ENCODE data around the gene MYO3A. TPM values are rescaled to one million over a fixed set of nuclear protein-coding genes. Genes with fewer than 3 reads are reported as not detected.

The MYO3A gene
- polyA plus RNA-seq, 1 donor: 1.8 TPM

GRCh38 chr10:26211781-26212444 lies 277.9 kb downstream of the MYO3A start:
- no peaks in the 10 kb centered on the region for H3K36me3 ChIP-seq (ENCODE audit: control insufficient read depth, insufficient read depth, low read length)
- H3K27ac ChIP-seq (ENCODE audit: low read length): no peak overlapping the region
- H3K4me1 ChIP-seq (ENCODE audit: control insufficient read depth, insufficient read depth, low read length): no peaks in the 10 kb centered on the region
- H3K9me3 ChIP-seq (ENCODE audit: control insufficient read depth, low read depth, low read length): peaks cover 5% of the 10 kb centered on the region
- no peak for DNase-seq
- H3K4me3 ChIP-seq (ENCODE audit: low read length): no peak overlapping the region
- peaks cover 73% of the 10 kb centered on the region for H3K27me3 ChIP-seq (ENCODE audit: control insufficient read depth, insufficient read depth, low read length)
- whole genome bisulfite sequencing (ENCODE audit: insufficient coverage, low lambda C conversion rate): 11% methylated on average over 5 of the region's 37 CpGs

DNA sequence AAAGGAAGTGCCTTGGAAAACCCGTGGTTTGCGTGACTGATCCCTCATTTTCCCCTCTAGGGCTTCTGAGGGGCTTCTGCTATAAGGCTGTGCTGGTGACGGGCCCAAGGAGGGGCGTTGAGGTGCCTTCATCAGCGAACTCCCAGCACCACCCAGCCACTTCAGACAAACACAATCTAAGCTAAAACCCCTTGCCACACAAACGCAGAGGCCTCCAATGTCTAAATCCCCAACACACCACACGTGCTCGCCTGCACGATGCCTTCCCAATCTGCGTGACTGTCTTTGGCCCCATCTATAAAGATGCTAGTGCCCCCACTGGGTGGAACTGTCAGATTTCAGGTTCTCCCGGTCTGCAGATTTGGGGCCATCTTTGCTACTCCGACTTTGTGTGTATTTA lies 278.5 kb downstream of the MYO3A start:
- Histone ChIP-seq H3K27ac (ENCODE audit: low read length) (no peak overlapping the region), H3K27me3 (ENCODE audit: control insufficient read depth, insufficient read depth, low read length) (peaks cover 79% of the 10 kb centered on the region), H3K36me3 (ENCODE audit: control insufficient read depth, insufficient read depth, low read length) (no peaks in the 10 kb centered on the region), H3K9me3 (ENCODE audit: control insufficient read depth, low read depth, low read length) (peaks cover 7% of the 10 kb centered on the region), H3K4me3 (ENCODE audit: low read length) (no peak overlapping the region), H3K4me1 (ENCODE audit: control insufficient read depth, insufficient read depth, low read length) (no peaks in the 10 kb centered on the region)
- no peak for DNase-seq
- no CpG with 5 or more reads among the region's 12 CpGs for WGBS (ENCODE audit: insufficient coverage, low lambda C conversion rate)

DNA sequence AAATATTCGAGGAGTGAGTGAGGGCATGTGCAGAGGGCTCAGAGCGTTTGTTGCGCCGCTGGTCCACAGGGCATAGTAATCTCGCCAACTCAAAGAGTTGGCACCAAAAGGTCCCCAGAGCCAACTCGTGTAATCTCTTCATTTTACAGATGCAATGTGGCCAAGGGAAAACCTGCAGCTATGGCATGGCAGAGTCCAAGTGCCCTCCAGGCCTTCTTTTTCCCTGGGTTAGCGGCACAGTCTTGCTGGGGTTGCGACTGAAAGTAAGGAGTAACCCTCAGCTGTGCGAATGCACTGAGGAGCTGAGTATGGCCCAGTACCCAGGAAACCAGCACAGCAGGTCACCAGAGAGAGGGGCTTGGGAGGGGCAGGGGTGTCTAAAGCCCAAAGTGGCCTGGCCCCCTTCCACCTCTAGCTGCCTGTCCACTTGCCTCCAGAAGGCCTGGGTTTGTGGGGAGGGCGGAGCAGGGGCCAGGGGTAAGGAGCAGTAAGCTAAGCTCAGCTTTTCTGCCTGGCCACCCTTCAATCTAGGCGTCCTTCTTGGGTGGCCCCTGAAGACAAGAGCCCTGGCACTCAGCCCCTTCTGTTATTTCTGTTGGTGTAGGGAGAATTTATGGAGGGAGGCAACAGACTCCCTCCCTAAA lies 279.2 kb downstream of the MYO3A start:
- no peaks in the 10 kb centered on the region for H3K4me1 ChIP-seq (ENCODE audit: control insufficient read depth, insufficient read depth, low read length)
- DNase-seq: no peak
- no peak overlapping the region for H3K27ac ChIP-seq (ENCODE audit: low read length)
- no CpG with 5 or more reads among the region's 11 CpGs for WGBS (ENCODE audit: insufficient coverage, low lambda C conversion rate)
- H3K36me3 ChIP-seq (ENCODE audit: control insufficient read depth, insufficient read depth, low read length): no peaks in the 10 kb centered on the region
- H3K4me3 ChIP-seq (ENCODE audit: low read length): no peak overlapping the region
- H3K9me3 ChIP-seq (ENCODE audit: control insufficient read depth, low read depth, low read length): peaks cover 7% of the 10 kb centered on the region
- peaks cover 87% of the 10 kb centered on the region for H3K27me3 ChIP-seq (ENCODE audit: control insufficient read depth, insufficient read depth, low read length)

- Histone ChIP-seq H3K4me3 (ENCODE audit: low read length) (no peak overlapping the region), H3K36me3 (ENCODE audit: control insufficient read depth, insufficient read depth, low read length) (no peaks in the 10 kb centered on the region), H3K27ac (ENCODE audit: low read length) (no peak overlapping the region), H3K9me3 (ENCODE audit: control insufficient read depth, low read depth, low read length) (peaks cover 7% of the 10 kb centered on the region), H3K4me1 (ENCODE audit: control insufficient read depth, insufficient read depth, low read length) (no peaks in the 10 kb centered on the region), H3K27me3 (ENCODE audit: control insufficient read depth, insufficient read depth, low read length) (peaks cover 93% of the 10 kb centered on the region)
- WGBS (ENCODE audit: insufficient coverage, low lambda C conversion rate): 33% methylated on average over 1 of the region's 7 CpGs
- no peak for DNase-seq
Observed at GRCh38 chr10:26214004-26214403, 280.0 kb downstream of the MYO3A start.

GRCh38 chr10:26214551-26215395 lies 280.7 kb downstream of the MYO3A start:
- Histone ChIP-seq H3K27me3 (ENCODE audit: control insufficient read depth, insufficient read depth, low read length) (peaks cover 94% of the 10 kb centered on the region), H3K4me1 (ENCODE audit: control insufficient read depth, insufficient read depth, low read length) (no peaks in the 10 kb centered on the region), H3K27ac (ENCODE audit: low read length) (no peak overlapping the region), H3K4me3 (ENCODE audit: low read length) (no peak overlapping the region), H3K36me3 (ENCODE audit: control insufficient read depth, insufficient read depth, low read length) (no peaks in the 10 kb centered on the region), H3K9me3 (ENCODE audit: control insufficient read depth, low read depth, low read length) (peaks cover 7% of the 10 kb centered on the region)
- WGBS (ENCODE audit: insufficient coverage, low lambda C conversion rate): no CpG with 5 or more reads among the region's 34 CpGs
- no peak for DNase-seq

DNA sequence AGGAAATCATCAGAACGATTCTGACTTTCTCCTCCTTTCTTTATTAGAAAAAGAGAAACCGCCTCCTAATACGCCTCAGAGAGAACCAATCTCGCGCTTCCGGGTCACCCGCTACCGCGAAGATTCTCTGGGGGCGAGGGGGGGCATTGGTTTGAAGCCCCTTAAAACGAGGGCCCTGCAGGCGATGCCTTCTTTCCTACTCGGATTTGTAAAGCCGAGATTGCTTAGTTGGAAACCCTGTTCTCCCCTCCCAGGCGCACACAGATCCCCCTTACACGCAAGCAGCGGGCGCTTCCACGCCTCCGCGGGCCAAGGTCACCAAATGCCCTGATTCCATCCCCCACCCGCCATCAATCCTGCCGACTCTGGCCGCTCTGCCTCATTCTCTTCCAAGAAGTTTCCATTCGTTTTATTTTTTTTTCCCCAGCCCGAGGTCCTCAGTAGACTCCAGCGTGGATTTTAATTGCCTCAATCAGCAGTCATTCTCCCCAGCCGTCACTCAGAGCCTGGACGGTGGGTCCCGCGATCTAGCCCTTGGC lies 281.4 kb downstream of the MYO3A start:
- H3K27me3 ChIP-seq (ENCODE audit: control insufficient read depth, insufficient read depth, low read length): peaks cover 95% of the 10 kb centered on the region
- 6% methylated on average over 3 of the region's 31 CpGs for WGBS (ENCODE audit: insufficient coverage, low lambda C conversion rate)
- H3K9me3 ChIP-seq (ENCODE audit: control insufficient read depth, low read depth, low read length): peaks cover 7% of the 10 kb centered on the region
- H3K36me3 ChIP-seq (ENCODE audit: control insufficient read depth, insufficient read depth, low read length): no peaks in the 10 kb centered on the region
- DNase-seq: no peak
- no peak overlapping the region for H3K27ac ChIP-seq (ENCODE audit: low read length)
- no peaks in the 10 kb centered on the region for H3K4me1 ChIP-seq (ENCODE audit: control insufficient read depth, insufficient read depth, low read length)
- no peak overlapping the region for H3K4me3 ChIP-seq (ENCODE audit: low read length)

DNA sequence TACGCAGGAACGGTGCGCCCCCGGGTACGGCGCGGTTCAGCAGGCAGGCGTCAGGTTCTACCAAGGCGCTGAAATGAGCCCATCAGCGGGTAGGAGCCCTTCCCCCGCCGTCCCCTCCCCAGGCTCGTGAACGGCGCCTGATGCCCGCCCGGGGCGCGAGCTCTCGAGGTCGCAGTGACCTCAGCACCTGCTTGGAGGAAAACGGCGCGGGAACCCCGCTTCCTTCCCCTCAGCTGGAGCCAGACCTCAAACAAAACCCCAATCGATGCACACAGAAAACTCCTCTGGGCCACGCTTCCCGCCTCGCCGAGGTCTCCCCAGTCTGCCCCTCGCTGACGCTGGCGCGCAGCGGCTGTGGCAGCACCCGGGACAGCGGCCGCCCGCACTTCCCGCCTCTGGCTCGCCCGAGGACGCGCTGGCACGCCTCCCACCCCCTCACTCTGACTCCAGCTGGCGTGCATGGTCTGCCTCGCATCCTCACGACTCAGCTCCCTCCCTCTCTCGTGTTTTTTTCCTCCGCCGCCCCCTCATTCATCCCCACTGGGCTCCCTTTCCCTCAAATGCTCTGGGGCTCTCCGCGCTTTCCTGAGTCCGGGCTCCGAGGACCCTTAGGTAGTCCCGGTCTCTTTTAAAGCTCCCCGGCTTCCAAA lies 282.0 kb downstream of the MYO3A start:
- Histone ChIP-seq H3K36me3 (ENCODE audit: control insufficient read depth, insufficient read depth, low read length) (no peaks in the 10 kb centered on the region), H3K27ac (ENCODE audit: low read length) (no peak overlapping the region), H3K9me3 (ENCODE audit: control insufficient read depth, low read depth, low read length) (peaks cover 7% of the 10 kb centered on the region), H3K4me3 (ENCODE audit: low read length) (no peak overlapping the region), H3K4me1 (ENCODE audit: control insufficient read depth, insufficient read depth, low read length) (no peaks in the 10 kb centered on the region), H3K27me3 (ENCODE audit: control insufficient read depth, insufficient read depth, low read length) (peaks cover 90% of the 10 kb centered on the region)
- peak; percentile 15 to 38 for DNase-seq
- WGBS (ENCODE audit: insufficient coverage, low lambda C conversion rate): 0% methylated on average over 2 of the region's 57 CpGs

DNA sequence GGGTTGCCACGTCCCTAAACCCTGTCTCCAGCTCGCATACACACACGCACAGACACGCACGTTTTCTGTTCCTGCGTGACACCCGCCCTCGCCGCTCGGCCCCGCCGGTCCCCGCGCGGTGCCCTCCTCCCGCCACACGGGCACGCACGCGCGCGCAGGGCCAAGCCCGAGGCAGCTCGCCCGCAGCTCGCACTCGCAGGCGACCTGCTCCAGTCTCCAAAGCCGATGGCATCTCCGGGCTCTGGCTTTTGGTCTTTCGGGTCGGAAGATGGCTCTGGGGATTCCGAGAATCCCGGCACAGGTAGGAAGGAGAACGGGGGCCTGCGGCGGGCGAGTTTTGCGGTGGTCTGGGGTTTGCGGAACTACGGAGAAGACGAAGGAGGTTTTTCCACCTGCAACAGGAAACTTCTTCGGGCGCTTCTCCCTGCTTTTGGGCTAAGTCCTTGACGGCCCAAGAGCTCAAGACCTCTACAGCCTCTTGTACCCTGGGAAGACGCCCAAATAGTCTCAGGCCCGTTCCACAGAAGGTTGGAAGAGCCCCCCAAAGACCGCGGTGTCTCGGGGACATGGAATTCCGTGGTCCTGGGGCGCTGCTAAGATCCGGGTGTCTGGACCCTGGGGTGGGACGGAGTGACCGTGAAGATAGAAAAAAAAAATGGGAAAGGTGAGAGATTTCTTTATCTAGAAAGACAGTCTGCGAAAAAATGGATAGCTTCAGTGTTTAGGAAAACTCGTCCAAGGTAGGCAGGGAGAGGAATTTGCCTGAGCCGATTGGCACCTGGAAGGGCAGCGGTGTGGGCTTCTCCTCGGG lies 282.8 kb downstream of the MYO3A start, which contains the start of gene GAD2:
TSS of gene GAD2 (plus strand) at position 190 of the 811 bp plus-strand sequence. CDS start at position 226, 36 bp downstream.
- H3K27me3 ChIP-seq (ENCODE audit: control insufficient read depth, insufficient read depth, low read length): peaks cover 90% of the 10 kb centered on the region
- no peak for DNase-seq
- WGBS (ENCODE audit: insufficient coverage, low lambda C conversion rate): 2% methylated on average over 8 of the region's 60 CpGs
- H3K27ac ChIP-seq (ENCODE audit: low read length): no peak within 1 kb of the TSS
- peaks cover 7% of the 10 kb centered on the region for H3K9me3 ChIP-seq (ENCODE audit: control insufficient read depth, low read depth, low read length)
- H3K4me1 ChIP-seq (ENCODE audit: control insufficient read depth, insufficient read depth, low read length): no peaks in the 10 kb centered on the region
- H3K4me3 ChIP-seq (ENCODE audit: low read length): no peak within 1 kb of the TSS
- H3K36me3 ChIP-seq (ENCODE audit: control insufficient read depth, insufficient read depth, low read length): no peaks in the 10 kb centered on the region

DNA sequence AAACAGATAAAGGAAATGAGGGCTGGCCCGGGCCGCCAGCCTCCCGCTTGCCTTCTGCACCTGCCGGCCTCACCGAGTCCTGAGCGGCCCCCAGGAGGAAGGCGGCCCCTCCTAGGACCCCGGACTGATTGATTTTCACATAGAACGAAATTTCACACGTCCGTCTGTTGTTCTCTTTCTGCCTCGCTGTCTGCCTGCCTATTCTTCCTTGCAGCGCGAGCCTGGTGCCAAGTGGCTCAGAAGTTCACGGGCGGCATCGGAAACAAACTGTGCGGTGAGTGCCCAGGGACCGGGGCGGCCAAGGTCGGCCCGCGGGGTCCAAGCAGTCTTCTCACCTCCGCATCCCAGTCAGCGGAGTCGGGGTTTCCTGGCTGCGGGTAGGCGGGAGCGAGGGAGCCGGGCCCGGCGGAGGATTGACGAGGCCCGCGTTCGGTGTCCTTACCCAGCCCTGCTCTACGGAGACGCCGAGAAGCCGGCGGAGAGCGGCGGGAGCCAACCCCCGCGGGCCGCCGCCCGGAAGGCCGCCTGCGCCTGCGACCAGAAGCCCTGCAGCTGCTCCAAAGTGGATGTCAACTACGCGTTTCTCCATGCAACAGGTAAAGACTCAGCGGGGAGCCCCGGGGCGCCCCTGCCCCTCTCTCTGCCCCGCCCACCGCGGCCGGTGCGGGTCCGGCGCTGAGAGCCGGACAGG lies 283.5 kb downstream of the MYO3A start:
- DNase-seq: no peak

More for the DNA sequence above, 283.5 kb downstream of the MYO3A start:
- H3K9me3 ChIP-seq (ENCODE audit: control insufficient read depth, low read depth, low read length): peaks cover 7% of the 10 kb centered on the region
- H3K4me3 ChIP-seq (ENCODE audit: low read length): no peak overlapping the region
- no CpG with 5 or more reads among the region's 64 CpGs for WGBS (ENCODE audit: insufficient coverage, low lambda C conversion rate)
- H3K36me3 ChIP-seq (ENCODE audit: control insufficient read depth, insufficient read depth, low read length): no peaks in the 10 kb centered on the region
- H3K27ac ChIP-seq (ENCODE audit: low read length): no peak overlapping the region
- no peaks in the 10 kb centered on the region for H3K4me1 ChIP-seq (ENCODE audit: control insufficient read depth, insufficient read depth, low read length)
- peaks cover 89% of the 10 kb centered on the region for H3K27me3 ChIP-seq (ENCODE audit: control insufficient read depth, insufficient read depth, low read length)

Measured in large intestine (tissue), 3 donors.